HUDEP-2 (cell line): Measurements from ENCODE around the gene DPYSL4.

Source experiments
- DNase-seq, 76 experiments: peaks; one replicate each; lab custom pipeline; 2025; ENCODE audit not compliant: unreplicated experiment in 76 of 76; lab: John Stamatoyannopoulos, UW

Gene DPYSL4

GRCh38 chr10:132224343-132225072 lies 37.8 kb downstream of the DPYSL4 start:
- no peak for DNase-seq

- DNase-seq = no peak
Measured at GRCh38 chr10:132225073-132225848, 38.5 kb downstream of the DPYSL4 start.

- no peak for DNase-seq
Measured at GRCh38 chr10:132225849-132226205, 39.1 kb downstream of the DPYSL4 start.

- DNase-seq = no peak
Measured at GRCh38 chr10:132226586-132227405, 40.0 kb downstream of the DPYSL4 start.

- DNase-seq = no peak
Measured at GRCh38 chr10:132227851-132228390, 41.2 kb downstream of the DPYSL4 start.

GRCh38 chr10:132228616-132229015 lies 41.9 kb downstream of the DPYSL4 start:
- no peak for DNase-seq

- DNase-seq = no peak
Measured at GRCh38 chr10:132229096-132229495, 42.3 kb downstream of the DPYSL4 start.

GRCh38 chr10:132229834-132230556 lies 43.2 kb downstream of the DPYSL4 start:
- DNase-seq = no peak

GRCh38 chr10:132230557-132231210 lies 43.9 kb downstream of the DPYSL4 start:
- DNase-seq = no peak

- no peak for DNase-seq
Measured at GRCh38 chr10:132231656-132232022, 44.9 kb downstream of the DPYSL4 start.

- no peak for DNase-seq
Measured at GRCh38 chr10:132232023-132232951, 45.5 kb downstream of the DPYSL4 start.

- no peak for DNase-seq
Measured at GRCh38 chr10:132232981-132233380, 46.2 kb downstream of the DPYSL4 start.

- DNase-seq = no peak
Measured at GRCh38 chr10:132233501-132234085, 46.8 kb downstream of the DPYSL4 start.

- DNase-seq = no peak
Measured at GRCh38 chr10:132234860-132235259, 48.1 kb downstream of the DPYSL4 start.

GRCh38 chr10:132236161-132236560 lies 49.4 kb downstream of the DPYSL4 start:
- DNase-seq = no peak

GRCh38 chr10:132236881-132237280 lies 50.1 kb downstream of the DPYSL4 start:
- no peak for DNase-seq

- DNase-seq = no peak
Measured at GRCh38 chr10:132237396-132237795, 50.6 kb downstream of the DPYSL4 start.

GRCh38 chr10:132237871-132238270 lies 51.1 kb downstream of the DPYSL4 start:
- no peak for DNase-seq
